GM12875 (cell line): ENCODE results near the gene SMARCC2.

Source experiments
- H3K4me3 ChIP-seq: one replicate; pipeline ENCODE4 v1.5.1; 2011; ENCODE audit warnings: low read depth, low read length, control low read depth
- CTCF ChIP-seq: IDR thresholded peaks from 2 replicates; pipeline ENCODE4 v1.5.1; 2011; ENCODE audit warnings: low read depth, mild to moderate bottlenecking, control low read depth, inconsistent platforms, low read length, moderate library complexity, borderline replicate concordance; ENCODE audit not compliant: insufficient read depth

Gene SMARCC2

GRCh38 chr12:56189918-56190694 is 823 bp upstream of the SMARCC2 start:
- peak overlapping the region; percentile 53 for H3K4me3 ChIP-seq
- no peak for TF ChIP-seq CTCF

- peak overlapping the region; percentile 81 for H3K4me3 ChIP-seq
- TF ChIP-seq CTCF, result no peak
Measured at GRCh38 chr12:56188778-56189098, 545 bp downstream of the SMARCC2 start.

- H3K4me3 ChIP-seq, result peak overlapping the region; percentile 81
- no peak for TF ChIP-seq CTCF
Measured at GRCh38 chr12:56188131-56188777, 1.0 kb downstream of the SMARCC2 start.

GRCh38 chr12:56186957-56187356 is 2.3 kb downstream of the SMARCC2 start:
- H3K4me3 ChIP-seq, result no peak overlapping the region
- TF ChIP-seq CTCF, result no peak

- no peak overlapping the region for H3K4me3 ChIP-seq
- TF ChIP-seq CTCF, result no peak
Measured at GRCh38 chr12:56178347-56178746, 10.9 kb downstream of the SMARCC2 start.

- TF ChIP-seq CTCF, result no peak
- H3K4me3 ChIP-seq, result no peak overlapping the region
Measured at GRCh38 chr12:56172839-56173238, 16.4 kb downstream of the SMARCC2 start.

- no peak overlapping the region for H3K4me3 ChIP-seq
- no peak for TF ChIP-seq CTCF
Measured at GRCh38 chr12:56169229-56169759, 20.0 kb downstream of the SMARCC2 start.
